ENCODE measurements around the gene ARHGEF12. TPM values are rescaled to one million over a fixed set of nuclear protein-coding genes. Genes with fewer than 3 reads are reported as not detected.

Gene ARHGEF12
- total and polyA plus RNA-seq, 10 of the 15 experiments (the other 5 are each of a cell fraction or from before 2014, with no cell fraction given), result 2.7 to 40.8 (median 20.9) TPM

- DNase-seq (ENCODE audit: low read depth, low spot score) (no peak), FAIRE-seq (no peak), ATAC-seq (no peak)
- in situ Hi-C loops (cut with MboI), result loop anchor here (5.0 kb wide), 2 partner anchors 430 to 675 kb away; no protein-coding TSS in a partner anchor
- intact Hi-C loops (cut with micrococcal nuclease; ENCODE audit: unreplicated experiment), result no loop called here
- H3K4me2 ChIP-seq (ENCODE audit: control insufficient read depth, insufficient read depth), result no peak overlapping the region
- H3K4me1 ChIP-seq (ENCODE audit: control insufficient read depth, insufficient read depth, low read length), result no peaks in the 10 kb centered on the region
- no peak overlapping the region for H3K27ac ChIP-seq (ENCODE audit: control insufficient read depth, insufficient read depth)
- no peaks in the 10 kb centered on the region for H4K20me1 ChIP-seq (ENCODE audit: control insufficient read depth, insufficient read depth)
- BruUV-seq (replicated peaks), result no TSS peak
- ChIA-PET POLR2A (no interaction called here), SMC1A (ENCODE audit: uncharacterized antibody, unreplicated experiment) (interaction anchor here (1.2 kb wide), 2 partner anchors 91 to 193 kb away, joined by 3 read pairs; no protein-coding TSS in a partner anchor), CTCF (interaction anchor here (0.9 kb wide), 1 partner anchor 163 kb away, joined by 4 read pairs; no protein-coding TSS in a partner anchor), RAD21 (ENCODE audit: unreplicated experiment) (interaction anchor here (3.0 kb wide), 1 partner anchor 163 kb away, joined by 11 read pairs; no protein-coding TSS in a partner anchor)
- no peak overlapping the region for H2AFZ ChIP-seq (ENCODE audit: control insufficient read depth, low read depth, low read length)
- H3K36me3 ChIP-seq (ENCODE audit: control insufficient read depth in 2 of 2, insufficient read depth in 2 of 2, low read length in 1 of 2), result no peaks in the 10 kb centered on the region
- no peaks in the 10 kb centered on the region for H3K79me2 ChIP-seq (ENCODE audit: control insufficient read depth, insufficient read depth, low read length)
- WGBS (ENCODE audit: insufficient coverage, insufficient replicate concordance, low lambda C conversion rate, missing lambda C conversion rate), result 53% methylated on average over 11 of the region's 11 CpGs
- H3K4me3 ChIP-seq, result no peak overlapping the region
- peaks cover 0 to 1% of the 10 kb centered on the region in 2 experiments; a peak in 2 of 4 replicates for H3K27me3 ChIP-seq (replicated peaks in 1 of 2; ENCODE audit: control insufficient read depth in 2 of 2, insufficient read depth in 2 of 2, low read length in 1 of 2)
- H3K9me3 ChIP-seq (replicated peaks; ENCODE audit: control insufficient read depth, insufficient read depth, low read length), result no peaks in the 10 kb centered on the region
- no peak overlapping the region for H3K9ac ChIP-seq (ENCODE audit: control insufficient read depth, insufficient read depth, low read length)
- no peak for TF ChIP-seq ZBTB40 (IDR thresholded peaks at IDR 0.05; ENCODE audit: borderline replicate concordance)
- no peak for TF ChIP-seq SPI1 (IDR thresholded peaks at IDR 0.05; ENCODE audit: borderline replicate concordance, insufficient read depth, low read depth, low read length)
- TF ChIP-seq ZBTB11 (CRISPR knock-in tag; IDR thresholded peaks at IDR 0.05), result no peak
- TF ChIP-seq, protein P1, sequence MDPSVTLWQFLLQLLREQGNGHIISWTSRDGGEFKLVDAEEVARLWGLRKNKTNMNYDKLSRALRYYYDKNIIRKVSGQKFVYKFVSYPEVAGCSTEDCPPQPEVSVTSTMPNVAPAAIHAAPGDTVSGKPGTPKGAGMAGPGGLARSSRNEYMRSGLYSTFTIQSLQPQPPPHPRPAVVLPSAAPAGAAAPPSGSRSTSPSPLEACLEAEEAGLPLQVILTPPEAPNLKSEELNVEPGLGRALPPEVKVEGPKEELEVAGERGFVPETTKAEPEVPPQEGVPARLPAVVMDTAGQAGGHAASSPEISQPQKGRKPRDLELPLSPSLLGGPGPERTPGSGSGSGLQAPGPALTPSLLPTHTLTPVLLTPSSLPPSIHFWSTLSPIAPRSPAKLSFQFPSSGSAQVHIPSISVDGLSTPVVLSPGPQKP (IDR thresholded peaks at IDR 0.05; ENCODE audit: low read depth, low read length), result no peak
- TF ChIP-seq ZBED1 (IDR thresholded peaks at IDR 0.05; ENCODE audit: borderline replicate concordance), result no peak
- no peak for TF ChIP-seq PRDM15 (CRISPR knock-in tag; IDR thresholded peaks at IDR 0.05)
- no peak for TF ChIP-seq NR2C2 (IDR thresholded peaks at IDR 0.05; ENCODE audit: borderline replicate concordance, control insufficient read depth, insufficient read length, low read depth)
- no peak for TF ChIP-seq YBX1 (IDR thresholded peaks at IDR 0.05)
- no peak for TF ChIP-seq BHLHE40 (IDR thresholded peaks at IDR 0.05; ENCODE audit: borderline replicate concordance in 1 of 2, low read depth in 2 of 2, low read length in 1 of 2)
Measured at GRCh38 chr11:120522021-120522420, 185.8 kb downstream of the ARHGEF12 start.
